GM18519 (cell line): Measurements from ENCODE around the gene BCL2L13.
"Not testable (repeated sequence)": the region's sequence is repeated elsewhere in the genome, so short reads cannot be mapped to it uniquely, and the experiment has no call there.

Experiments
- ATAC-seq: cut with Tn5 transposase; IDR thresholded peaks from one replicate; pipeline ENCODE4 v1.9.1; 2021; ENCODE audit warnings: mild to moderate bottlenecking, moderate library complexity; ENCODE audit not compliant: unreplicated experiment, low FRiP score

BCL2L13 gene

DNA sequence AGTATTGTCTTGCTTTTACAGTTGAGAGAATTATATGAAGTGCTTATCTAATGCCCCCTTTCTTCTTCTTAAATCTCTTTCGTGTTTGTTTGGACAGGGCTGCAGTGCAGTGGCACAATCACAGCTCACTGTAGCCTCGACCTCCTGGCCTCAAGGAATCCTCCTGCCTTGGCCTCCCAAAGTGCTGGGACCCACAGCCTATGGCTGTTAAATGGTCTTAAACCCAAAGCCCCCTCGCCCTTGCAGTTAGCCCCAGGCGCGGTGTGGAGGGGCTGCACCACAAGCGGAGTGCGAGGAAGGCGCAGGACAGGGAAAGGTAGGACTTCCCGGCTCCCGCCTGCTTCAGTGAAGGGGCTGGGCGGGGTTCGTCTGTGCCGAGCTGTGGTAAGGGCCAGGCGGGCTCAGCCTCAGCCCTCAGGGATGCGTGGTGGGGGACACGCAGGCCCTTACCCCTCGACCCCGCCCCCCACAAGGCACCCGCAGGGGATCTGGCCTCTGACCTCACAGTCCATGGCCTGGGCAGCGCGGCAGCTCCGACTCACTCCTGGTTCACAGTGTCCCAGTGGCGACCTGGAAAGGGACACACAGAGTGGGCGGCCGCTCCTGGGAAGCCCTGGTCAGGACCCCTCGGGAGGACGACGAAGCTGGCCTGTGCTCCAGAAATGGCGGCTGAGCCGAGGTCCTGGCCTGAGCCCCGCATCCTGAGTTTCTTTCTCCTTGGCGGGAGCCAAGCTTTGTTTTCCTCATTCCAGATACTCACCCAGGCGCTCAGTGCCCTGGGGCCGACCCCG, 111.2 kb downstream of the BCL2L13 start:
- no peak for ATAC-seq

DNA sequence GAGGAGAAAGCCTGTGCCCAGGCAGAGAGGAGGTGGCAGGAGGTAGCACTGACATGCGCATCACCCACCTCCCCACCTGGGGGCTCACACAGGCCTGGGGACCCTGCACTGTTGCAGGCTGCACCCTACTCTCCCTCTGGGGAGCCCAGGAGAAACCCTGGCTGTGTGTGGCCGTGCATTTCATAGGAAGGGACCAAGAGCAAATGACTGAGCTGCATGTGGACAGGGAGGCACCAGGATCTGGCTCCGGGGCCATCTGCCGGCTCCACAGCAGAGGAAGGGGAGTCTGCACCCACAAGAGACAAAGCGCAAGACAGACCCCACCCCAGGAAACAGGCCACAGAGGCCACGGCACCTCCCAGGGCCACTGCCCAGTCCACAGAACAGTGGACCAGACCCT, 113.0 kb downstream of the BCL2L13 start:
- ATAC-seq: no peak

DNA sequence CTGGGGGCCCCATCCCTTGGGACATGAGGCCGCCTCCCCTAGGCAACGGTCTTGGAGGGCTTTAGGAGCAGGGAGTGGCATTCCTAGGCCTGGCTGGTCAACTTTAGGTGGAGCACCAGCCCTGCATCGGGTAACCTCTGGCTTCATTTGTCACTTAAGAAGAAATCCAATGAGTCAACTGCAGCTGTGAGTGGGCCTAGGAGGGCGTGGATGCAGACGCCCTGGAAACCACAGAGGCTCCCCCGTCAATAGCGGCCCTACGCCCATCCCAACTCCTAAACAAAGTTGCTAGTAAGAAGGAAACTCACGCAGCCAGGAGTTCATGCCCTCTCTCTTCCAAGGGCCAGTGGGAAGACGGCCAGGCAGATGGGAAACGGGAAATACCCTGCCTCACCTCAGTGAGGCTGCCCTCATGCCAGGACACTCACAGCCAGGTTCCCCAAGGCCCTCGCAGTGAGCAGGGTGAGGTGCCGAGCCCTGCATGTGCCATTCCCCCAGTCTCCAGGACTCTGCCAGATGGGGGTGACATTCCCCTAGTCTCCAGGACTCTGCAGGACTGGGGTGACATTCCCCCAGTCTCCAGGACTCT, 114.9 kb downstream of the BCL2L13 start:
- ATAC-seq: no peak

DNA sequence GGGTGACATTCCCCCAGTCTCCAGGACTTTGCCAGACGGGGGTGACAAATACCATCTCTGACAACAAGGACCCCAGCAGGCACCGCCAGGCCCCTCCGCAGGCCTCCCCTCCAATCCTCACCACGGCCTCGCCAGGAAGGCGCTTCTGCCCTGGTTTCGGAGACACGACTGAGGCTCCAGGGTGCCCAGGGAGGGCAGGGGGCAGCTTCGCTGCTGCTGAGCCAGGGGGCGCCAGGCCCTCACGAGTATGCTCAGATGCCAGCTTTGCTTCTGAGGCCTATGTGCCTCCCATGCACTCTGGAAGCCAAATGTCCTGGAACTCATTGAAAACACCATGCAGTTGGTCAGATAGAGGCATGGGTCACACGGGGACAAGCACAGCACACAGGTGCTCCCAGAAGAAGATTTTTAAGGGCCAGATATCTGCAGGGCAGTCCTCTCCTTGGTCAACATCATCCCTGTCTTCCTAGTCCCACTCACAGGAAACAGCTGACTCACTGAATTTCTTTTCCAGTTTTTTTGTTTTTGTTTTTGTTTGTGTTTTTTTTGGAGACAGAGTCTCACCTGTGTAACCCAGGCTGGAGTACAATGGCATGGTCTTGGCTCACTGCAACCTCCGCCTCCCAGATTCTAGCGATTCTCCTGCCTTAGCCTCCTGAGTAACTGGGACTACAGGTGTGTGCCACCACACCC, 115.8 kb downstream of the BCL2L13 start:
- ATAC-seq: no peak

DNA sequence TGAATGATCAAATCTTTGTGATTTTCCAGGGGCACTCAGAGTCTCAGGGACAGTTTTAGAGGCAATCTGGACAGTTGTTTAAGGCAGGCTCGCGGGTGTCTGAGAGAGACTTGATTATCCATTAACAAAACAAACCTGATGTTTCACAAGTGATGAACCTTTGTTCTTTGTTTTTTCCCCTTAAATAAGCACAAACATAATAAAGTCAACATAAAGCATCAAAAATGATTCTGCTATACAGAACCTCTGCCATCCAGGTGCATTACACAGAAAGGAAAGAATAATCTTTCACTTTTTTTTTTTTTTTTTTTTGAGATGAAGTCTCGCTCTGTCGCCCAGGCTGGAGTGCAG, 122.6 kb downstream of the BCL2L13 start:
- no peak for ATAC-seq

DNA sequence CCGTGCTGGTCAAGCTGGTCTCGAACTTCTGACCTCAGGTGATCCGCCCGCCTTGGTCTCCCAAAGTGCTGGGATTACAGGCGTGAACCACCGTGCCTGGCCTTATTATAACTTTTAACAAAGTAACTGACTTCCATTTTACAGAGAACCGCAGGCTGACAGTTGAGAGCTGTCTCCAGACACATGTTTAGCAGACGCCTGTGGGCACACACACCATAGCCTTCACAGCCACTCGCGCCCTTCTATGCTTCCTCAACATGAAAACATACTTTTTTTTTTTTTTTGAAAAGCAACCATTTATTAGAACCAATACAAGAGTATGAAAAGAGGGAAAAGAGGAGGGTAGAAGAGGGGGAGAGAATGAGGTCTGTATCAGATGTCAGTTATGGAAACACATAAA, 124.9 kb downstream of the BCL2L13 start:
- ATAC-seq: not testable (repeated sequence)

DNA sequence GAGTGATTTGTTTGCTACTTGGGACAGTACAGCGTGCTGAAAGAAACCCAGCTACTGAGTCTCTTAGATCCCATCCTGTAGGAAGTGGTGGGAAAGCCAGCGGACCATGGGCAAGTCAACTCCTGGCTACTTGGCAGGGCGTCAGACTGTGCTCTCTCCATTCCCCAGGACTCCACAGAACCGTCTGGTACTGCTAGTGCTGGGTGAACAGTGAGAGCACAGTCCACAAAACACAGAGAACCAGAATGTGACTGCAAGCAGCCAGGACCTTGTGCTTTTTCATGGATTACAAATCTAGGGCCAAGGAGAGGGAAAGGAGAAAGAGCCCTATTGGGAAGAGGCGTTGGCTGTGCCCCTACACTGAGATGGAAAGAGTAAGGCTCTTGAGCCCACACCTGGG, 125.5 kb downstream of the BCL2L13 start:
- ATAC-seq: no peak

DNA sequence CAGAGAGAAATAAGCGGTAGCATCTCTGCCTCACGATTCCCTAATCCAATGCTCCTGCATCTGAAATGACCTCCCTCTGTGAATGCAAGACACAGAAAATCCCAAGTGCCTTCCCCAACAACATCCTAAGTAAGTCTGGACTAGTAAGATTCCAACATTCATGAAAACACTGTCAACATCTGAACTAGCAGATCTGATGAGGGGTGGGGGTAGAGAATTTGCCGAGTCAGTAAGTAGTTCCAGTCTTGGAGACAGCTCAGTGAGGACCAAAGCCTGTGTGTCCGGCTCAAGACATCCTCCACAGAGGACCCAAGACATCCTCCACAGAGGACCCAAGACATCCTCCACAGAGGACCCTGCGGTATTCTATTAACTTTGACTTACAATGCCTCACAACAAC, 126.3 kb downstream of the BCL2L13 start:
- ATAC-seq: not testable (repeated sequence)

DNA sequence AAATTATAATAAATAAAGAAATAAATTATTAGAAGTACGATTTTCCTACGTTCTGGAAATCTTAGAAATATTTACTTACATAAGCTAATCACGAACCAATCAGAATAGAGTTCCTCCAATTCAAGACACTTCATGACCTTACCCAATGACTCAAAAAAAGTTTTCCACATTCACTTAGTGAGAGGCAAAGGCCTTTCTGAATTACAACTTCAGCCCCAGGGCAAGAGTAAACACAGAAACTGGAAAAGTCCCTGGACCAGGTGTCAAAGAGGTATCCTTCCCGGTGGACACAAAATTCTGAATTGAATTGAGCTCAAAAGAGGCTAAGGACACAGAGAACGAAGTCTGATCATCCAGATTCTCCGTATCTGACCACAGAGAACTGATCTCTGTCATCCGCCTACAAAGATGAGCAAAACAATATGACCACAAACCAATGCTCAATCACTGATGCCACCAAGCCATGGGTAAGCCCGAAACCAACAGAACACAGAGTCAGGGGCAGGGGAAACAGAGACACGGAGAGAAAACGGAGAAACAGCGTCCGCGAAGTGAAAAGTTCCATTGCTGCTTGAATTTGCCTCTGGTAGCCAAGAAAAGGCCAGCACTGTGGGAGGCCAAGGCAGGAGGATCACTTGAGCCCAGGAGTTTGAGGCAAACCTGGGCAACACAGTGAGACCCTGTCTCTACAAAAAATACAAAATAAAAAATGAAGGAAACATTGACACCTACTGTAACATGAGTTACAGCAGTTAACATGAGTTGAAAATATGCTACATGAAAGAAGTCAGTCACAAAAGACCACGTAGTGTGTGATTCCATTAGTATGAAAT, 128.9 kb downstream of the BCL2L13 start:
- peak; percentile 64 for ATAC-seq

DNA sequence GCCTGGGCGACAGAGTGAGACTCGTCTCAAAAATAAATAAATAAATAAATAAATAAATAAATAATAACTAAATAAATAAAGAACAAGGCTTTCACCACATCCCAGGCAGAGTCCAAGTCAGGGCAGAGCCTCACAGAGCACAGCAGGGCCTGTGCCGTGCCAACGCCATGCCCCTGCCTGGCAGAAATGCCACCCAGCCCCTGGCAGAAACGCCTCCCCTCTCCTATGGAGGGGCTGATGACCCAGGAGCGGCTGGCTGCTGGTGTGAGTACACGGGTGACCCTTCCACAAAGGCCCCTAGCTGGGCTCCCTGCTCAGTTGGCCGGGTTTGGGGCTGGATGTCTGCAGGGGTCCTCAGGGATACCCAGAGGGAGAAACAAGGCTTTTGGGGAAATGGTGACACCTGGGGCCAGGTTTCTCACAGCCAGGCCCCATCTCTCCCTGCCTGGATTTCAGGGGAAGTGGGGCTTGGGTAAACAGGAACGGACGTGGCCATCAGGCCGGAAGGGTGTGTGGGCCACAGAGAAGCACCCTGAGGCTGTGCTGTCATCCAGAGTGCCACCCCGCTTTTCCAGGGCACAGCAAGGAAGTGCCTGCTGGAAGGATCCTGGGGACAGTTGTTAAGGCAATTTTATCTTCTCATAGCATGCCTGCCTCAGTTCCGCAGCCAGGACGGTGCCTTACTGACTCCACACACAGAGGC, 130.6 kb downstream of the BCL2L13 start:
- no peak for ATAC-seq

DNA sequence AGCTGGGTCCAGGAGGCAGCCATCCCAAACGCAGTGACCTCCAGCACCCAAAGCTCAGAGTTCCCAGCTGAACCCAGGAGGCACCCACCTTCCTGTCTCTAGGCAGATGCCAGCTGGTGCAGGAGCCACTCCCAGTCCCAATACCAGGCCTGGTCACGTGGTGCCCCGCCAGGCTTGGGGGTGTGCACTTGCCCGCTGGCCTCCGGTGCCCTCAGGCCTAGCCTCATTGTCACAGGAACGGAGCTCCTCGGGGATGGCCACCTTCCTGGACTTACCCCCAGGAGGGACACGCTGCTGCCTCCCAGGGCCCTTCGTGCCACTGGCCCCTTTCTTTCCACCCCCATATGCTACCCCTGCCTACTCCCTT, 131.1 kb downstream of the BCL2L13 start:
- ATAC-seq: no peak

DNA sequence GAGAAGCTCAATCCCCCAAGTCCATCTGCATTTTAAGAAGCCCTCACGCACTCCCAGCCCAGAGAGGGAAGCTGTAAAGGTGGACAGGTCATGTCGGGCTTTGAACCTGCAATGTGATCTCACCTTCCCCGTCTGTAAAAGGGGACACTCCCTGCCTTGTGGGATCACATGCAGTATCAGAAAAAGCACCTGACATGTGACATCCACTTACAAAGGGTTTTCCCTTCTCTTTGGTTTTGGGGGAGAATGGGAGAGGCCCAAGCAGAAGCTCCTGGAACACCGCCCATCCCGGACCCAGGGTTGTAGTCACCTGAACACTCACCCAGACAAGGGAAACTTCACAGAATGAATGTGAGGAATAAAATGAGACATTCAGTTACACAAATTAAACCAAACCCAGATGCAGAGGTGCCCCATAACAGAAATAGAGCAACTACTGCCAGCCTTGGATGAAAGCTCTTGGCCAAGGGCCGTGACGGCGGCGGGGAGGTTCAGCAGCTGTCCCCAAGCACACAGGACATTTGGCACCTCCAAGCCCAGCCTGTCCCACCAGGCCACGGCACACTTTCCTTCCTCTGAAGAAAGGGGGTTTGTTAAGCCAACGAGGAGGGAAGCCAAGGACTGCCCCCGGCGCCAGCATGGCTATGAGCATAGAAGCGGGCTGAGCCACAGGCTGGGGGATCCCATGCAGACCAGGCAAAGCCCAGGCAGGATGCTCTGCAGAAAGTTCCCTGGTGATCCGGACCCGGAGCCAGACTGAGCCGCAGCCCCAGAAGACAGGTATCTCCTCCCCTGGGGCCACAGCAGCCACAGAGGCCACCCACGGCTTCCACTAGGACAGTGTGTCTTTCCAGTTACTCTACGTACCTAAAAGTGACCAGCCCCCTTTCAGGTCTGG, 131.9 kb downstream of the BCL2L13 start:
- no peak for ATAC-seq

DNA sequence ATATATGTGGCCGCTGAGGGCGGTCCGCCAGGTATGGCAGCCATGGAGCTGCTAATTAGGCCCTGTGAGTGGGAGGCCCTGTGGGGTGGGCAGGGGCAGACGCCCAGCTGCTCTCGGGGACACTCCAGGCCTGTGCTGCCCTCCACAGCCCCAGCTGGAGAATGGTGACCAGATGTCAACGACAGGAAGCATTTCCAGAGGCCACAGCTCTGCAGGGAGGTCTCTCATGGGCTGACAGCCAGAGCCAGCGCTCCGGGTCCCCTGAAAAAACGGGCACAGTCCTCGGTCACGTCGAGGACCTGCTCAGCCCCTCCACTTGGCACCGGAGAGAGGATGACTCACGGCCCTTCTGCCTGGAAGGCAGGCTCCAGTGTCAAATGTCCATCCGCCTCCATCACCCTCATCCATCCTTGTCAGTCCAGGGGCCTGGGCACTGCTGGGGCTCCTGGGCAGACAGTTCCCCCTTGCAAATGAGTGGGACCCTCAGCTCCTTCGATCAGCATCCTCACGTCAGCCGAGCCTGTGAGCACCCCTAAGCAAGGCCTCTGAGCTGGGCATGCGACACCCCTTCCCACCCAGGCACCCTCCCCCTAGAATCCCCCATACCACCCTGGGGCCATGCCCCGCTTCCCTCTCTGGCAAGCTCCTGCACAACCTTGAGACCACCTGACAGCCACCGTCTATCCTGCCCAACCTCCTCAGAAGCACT, 133.8 kb downstream of the BCL2L13 start:
- ATAC-seq: no peak

DNA sequence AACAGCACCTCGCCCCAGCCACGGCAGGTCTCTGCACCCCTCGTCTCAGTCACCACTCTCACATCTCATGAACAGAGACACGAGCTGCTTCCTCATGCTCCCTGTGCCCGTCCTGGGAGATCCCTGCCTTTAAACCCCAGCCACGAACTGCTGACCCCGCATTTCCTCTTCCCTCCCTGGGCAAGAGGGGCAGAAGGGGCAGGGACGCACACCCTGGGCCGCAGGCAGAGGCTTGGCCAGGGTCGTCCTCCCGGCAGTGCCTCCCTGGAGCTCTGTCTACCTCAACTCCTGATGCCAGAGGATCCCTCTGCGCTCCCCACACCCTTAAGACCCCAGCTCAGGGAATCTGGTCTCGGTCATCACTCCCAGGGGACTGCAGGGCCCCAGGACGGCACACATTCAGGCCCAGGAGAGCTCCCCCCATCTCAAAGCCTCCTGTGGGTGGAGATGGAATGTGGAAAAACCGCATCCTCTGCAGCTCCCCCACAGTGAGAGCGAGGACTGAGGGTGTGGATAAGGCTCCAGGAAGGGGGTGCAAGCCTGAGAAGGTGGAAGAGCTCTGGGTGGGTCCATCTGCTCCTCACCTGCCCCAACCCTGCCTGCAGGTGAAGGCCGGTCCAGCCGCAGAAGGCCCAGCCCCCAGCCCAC, 134.5 kb downstream of the BCL2L13 start:
- no peak for ATAC-seq

DNA sequence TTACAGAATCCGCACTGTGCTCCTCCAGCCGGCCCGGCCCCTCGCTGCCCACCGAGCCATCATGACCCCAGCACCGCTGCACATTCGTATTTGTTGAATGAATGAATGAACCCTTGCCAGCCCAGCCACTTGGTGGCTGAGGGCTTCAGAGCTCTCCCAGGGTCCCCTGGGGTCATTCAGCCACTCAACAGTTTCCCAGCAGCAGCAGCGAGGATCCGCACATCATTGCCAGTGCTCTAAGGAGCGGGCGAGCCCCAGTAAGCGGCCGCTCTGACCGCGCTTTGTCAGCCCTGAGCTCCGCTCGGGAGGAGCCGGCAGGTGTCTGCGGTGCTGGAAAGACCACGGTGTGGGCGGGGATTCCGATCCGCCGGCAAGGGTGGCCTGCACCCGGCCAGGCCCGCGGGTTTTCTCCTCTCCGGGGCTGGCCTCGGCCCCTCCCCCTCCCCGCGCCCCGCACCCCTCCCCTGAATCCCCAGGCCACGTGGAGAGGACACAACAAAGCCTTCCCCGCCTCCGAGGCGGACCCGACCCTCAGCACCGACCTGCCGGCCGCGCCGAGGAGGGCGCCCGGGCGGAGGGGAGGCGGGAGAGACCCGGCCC, 135.1 kb downstream of the BCL2L13 start:
- no peak for ATAC-seq

DNA sequence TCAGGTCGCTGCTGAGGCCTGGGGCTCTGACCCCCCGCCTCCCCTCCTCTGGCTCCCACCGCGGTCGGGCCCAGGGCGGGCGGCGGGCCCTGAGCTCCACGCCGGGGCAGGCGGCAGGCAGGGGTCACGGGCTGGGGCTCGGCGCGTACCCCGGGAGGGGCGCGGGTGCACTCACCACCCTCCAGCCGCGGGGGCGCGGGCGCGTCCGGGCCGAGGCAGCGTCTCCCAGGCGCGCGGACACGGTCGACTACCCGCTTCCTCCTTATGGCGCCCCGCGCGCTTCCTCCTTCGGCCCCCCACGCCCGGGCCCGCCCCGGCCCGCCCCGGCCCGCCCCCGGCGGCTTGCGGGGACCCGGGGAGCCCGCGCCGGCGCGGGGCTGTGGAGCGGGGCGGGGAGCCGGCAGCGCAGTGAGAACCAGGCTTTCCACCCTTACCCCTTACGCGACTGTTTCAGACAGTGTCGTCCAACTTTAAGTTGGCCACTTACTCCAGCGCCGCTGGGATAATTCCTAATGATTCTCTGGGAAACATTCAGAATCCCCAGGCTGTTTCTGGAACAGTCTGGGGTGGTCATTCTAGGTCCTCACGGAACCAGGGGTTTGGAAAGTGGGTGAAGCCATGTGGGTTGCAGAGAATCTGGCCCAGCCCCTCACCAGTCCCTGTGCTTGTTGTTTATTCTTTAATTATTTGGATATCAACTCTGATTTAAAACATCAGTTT, 135.8 kb downstream of the BCL2L13 start, which contains the start of gene BID:
BID (minus strand) TSS at position 264 of the 720 bp plus-strand sequence. CDS start 24,353 bp downstream, outside the sequence.
- no peak for ATAC-seq
